Measurements from ENCODE around the gene TRIM38. TPM values are rescaled to one million over a fixed set of nuclear protein-coding genes. Genes with fewer than 3 reads are reported as not detected.

The TRIM38 gene
- total and polyA plus RNA-seq, 2 of the 13 experiments (the other 11 are each of a cell fraction or from before 2014, with no cell fraction given): 2.5 to 3.1 TPM

DNA sequence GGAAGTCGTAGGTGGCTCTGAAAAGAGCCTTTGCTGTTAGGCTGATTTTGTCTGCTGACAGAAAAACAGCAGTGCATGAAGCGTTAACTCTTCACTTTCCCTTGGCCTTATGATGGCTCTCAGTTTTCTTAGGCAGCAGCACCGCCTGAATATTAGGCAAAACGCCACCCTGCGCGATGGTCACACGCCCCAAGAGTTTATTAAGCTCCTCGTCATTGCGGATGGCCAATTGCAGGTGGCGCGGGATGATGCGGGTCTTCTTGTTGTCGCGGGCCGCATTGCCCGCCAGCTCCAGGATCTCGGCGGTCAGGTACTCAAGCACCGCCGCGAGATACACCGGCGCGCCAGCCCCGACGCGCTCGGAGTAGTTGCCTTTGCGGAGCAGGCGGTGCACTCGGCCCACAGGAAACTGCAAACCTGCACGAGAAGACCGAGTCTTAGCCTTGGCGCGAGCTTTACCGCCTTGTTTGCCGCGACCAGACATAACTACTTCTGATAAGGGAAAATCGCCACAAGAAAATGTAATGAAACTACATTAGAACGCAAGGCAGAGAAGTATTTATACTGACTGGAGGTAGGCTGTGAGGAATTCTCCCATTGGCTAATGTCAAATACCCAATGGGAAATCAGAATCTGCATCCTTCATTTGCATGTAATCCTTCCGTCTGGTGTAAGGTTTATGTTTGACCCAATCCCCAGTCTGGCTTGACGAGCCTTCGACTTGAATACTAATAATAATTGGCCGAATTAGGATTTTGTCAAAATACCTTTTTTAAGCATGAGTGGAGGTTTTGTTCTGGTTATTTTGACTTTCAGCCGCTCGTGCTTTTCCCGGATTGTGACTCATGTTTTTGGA is 70.7 kb downstream of the TRIM38 start (continued):
- 0 out of 2 replicates have a peak, but pooled peaks have one; percentile 67 for TF ChIP-seq ZNF616 (CRISPR knock-in tag; IDR thresholded peaks at IDR 0.05; ENCODE audit: low read depth)
- TF ChIP-seq XBP1 (CRISPR knock-in tag; IDR thresholded peaks at IDR 0.05): no peak
- TF ChIP-seq, protein P1, sequence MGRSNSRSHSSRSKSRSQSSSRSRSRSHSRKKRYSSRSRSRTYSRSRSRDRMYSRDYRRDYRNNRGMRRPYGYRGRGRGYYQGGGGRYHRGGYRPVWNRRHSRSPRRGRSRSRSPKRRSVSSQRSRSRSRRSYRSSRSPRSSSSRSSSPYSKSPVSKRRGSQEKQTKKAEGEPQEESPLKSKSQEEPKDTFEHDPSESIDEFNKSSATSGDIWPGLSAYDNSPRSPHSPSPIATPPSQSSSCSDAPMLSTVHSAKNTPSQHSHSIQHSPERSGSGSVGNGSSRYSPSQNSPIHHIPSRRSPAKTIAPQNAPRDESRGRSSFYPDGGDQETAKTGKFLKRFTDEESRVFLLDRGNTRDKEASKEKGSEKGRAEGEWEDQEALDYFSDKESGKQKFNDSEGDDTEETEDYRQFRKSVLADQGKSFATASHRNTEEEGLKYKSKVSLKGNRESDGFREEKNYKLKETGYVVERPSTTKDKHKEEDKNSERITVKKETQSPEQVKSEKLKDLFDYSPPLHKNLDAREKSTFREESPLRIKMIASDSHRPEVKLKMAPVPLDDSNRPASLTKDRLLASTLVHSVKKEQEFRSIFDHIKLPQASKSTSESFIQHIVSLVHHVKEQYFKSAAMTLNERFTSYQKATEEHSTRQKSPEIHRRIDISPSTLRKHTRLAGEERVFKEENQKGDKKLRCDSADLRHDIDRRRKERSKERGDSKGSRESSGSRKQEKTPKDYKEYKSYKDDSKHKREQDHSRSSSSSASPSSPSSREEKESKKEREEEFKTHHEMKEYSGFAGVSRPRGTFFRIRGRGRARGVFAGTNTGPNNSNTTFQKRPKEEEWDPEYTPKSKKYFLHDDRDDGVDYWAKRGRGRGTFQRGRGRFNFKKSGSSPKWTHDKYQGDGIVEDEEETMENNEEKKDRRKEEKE (IDR thresholded peaks at IDR 0.05): no peak
- TF ChIP-seq PAX8 (CRISPR knock-in tag; IDR thresholded peaks at IDR 0.05; ENCODE audit: borderline replicate concordance): 0 out of 2 replicates have a peak, but pooled peaks have one; percentile 62
- TF ChIP-seq ZNF776 (CRISPR knock-in tag; IDR thresholded peaks at IDR 0.05): 0 out of 2 replicates have a peak, but pooled peaks have one; percentile 56
- no peak for TF ChIP-seq NCOR1 (IDR thresholded peaks at IDR 0.05; ENCODE audit: borderline replicate concordance, low read length)
- TF ChIP-seq ZNF282 (IDR thresholded peaks at IDR 0.05; ENCODE audit: partially characterized antibody): no peak
- TF ChIP-seq ARNTL (CRISPR knock-in tag; IDR thresholded peaks at IDR 0.05): no peak
- no peak for TF ChIP-seq CCAR2 (optimal IDR thresholded peaks at IDR 0.05; ENCODE audit: low read depth, low read length)
- TF ChIP-seq CSRNP1 (CRISPR knock-in tag; IDR thresholded peaks at IDR 0.05): 0 out of 2 replicates have a peak, but pooled peaks have one; percentile 64
- TF ChIP-seq ZNF761 (CRISPR knock-in tag; conservative IDR thresholded peaks at IDR 0.05): peak; percentile 47; the same call in 1 of the 2 replicates
- peak; percentile 60; the same call in 1 of the 2 replicates for TF ChIP-seq FUBP1 (CRISPR knock-in tag; IDR thresholded peaks at IDR 0.05; ENCODE audit: borderline replicate concordance)
- no peak for TF ChIP-seq RFXANK (CRISPR knock-in tag; IDR thresholded peaks at IDR 0.05)
- no peak for TF ChIP-seq DNMT1 (CRISPR knock-in tag; IDR thresholded peaks at IDR 0.05)
- TF ChIP-seq ZNF562 (CRISPR knock-in tag; IDR thresholded peaks at IDR 0.05; ENCODE audit: borderline replicate concordance): no peak; the same call in 1 of the 2 replicates
- TF ChIP-seq, protein P2, sequence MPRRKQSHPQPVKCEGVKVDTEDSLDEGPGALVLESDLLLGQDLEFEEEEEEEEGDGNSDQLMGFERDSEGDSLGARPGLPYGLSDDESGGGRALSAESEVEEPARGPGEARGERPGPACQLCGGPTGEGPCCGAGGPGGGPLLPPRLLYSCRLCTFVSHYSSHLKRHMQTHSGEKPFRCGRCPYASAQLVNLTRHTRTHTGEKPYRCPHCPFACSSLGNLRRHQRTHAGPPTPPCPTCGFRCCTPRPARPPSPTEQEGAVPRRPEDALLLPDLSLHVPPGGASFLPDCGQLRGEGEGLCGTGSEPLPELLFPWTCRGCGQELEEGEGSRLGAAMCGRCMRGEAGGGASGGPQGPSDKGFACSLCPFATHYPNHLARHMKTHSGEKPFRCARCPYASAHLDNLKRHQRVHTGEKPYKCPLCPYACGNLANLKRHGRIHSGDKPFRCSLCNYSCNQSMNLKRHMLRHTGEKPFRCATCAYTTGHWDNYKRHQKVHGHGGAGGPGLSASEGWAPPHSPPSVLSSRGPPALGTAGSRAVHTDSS (CRISPR knock-in tag; conservative IDR thresholded peaks at IDR 0.05): no peak
- TF ChIP-seq POLR2AphosphoS5 (IDR thresholded peaks at IDR 0.05; ENCODE audit: low read depth, low read length): peak; percentile 96
- TF ChIP-seq ZNF790 (CRISPR knock-in tag; IDR thresholded peaks at IDR 0.05; ENCODE audit: borderline replicate concordance): no peak
- TF ChIP-seq ZBTB21 (CRISPR knock-in tag; IDR thresholded peaks at IDR 0.05): no peak
- TF ChIP-seq SETDB1 (CRISPR knock-in tag; IDR thresholded peaks at IDR 0.05; ENCODE audit: borderline replicate concordance): no peak
- no peak for TF ChIP-seq ZNF557 (CRISPR knock-in tag; IDR thresholded peaks at IDR 0.05)
- TF ChIP-seq SRF (IDR thresholded peaks at IDR 0.05; ENCODE audit: low read depth, low read length): no peak
